GM19351 (cell line): ENCODE measurements around the gene HS6ST3.

Experiments
- ATAC-seq: cut with Tn5 transposase; IDR thresholded peaks from one replicate; pipeline ENCODE4 v1.9.1; 2021; ENCODE audit warnings: mild to moderate bottlenecking, moderate library complexity; ENCODE audit not compliant: unreplicated experiment

The HS6ST3 gene

GRCh38 chr13:96880419-96880818 is 790.5 kb downstream of the HS6ST3 start:
- ATAC-seq, result no peak
